Measurements from ENCODE around the gene SETBP1.

The SETBP1 gene

DNA sequence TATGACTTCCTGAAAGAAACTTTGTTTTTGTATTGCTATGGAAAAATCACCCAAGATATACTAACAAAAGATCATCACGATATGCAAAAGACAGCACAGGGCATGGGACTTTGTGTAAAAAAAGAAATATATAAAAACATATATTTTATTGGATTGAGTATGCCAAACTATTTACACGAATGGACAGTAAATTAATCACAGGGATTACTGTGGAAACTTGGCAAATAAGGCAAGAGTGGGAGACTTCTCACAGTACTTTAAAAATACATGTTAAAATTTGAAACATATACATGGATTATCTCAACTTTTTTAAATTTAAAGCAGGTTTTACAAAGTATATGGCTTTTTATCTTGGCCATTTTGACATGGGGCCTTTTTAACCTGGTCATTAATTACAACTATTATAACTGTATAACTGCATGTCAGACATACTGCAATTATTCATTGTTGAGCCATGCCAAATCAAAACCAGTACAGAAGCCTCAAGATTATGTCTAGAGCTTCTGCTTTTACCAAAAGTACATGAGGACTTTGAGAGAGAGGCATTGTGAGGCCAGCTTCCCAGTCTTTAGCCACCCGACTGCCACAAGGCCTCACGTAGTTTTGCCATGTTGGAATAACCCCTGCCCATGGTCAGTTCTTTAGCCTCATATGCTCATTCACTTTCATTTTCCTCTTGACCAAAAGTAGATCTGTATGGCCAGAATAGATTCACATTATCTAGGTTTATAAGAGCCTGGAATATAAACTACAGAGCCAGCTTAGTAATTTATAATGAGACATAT, 419.8 kb downstream of the SETBP1 start:
- DNase-seq (ENCODE audit: low read depth, low spot score): no peak
- TF ChIP-seq POLR2AphosphoS5 (IDR thresholded peaks at IDR 0.05; ENCODE audit: borderline replicate concordance, low read depth, low read length) (no peak), EZH2 (IDR thresholded peaks at IDR 0.05) (no peak), FOXP2 (optimal IDR thresholded peaks at IDR 0.05; ENCODE audit: control extremely low read depth, extremely low read length, insufficient read depth) (no peak)
- Histone ChIP-seq H3K9ac (ENCODE audit: insufficient read length) (no peak overlapping the region), H3K4me3 (no peak overlapping the region), H3K36me3 (ENCODE audit: insufficient read depth, low read length) (no peaks in the 10 kb centered on the region), H3K27ac (no peak overlapping the region), H3K9me3 (ENCODE audit: low read depth, low read length) (no peaks in the 10 kb centered on the region)

GRCh38 chr18:45102126-45102525, 421.4 kb downstream of the SETBP1 start:
- Histone ChIP-seq H3K9me3 (ENCODE audit: low read depth, low read length) (no peaks in the 10 kb centered on the region), H3K4me3 (no peak overlapping the region), H3K36me3 (ENCODE audit: insufficient read depth, low read length) (no peaks in the 10 kb centered on the region), H3K9ac (ENCODE audit: insufficient read length) (no peak overlapping the region), H3K27ac (no peak overlapping the region)
- DNase-seq (ENCODE audit: low read depth, low spot score): no peak
- TF ChIP-seq POLR2AphosphoS5 (IDR thresholded peaks at IDR 0.05; ENCODE audit: borderline replicate concordance, low read depth, low read length) (no peak), FOXP2 (optimal IDR thresholded peaks at IDR 0.05; ENCODE audit: control extremely low read depth, extremely low read length, insufficient read depth) (no peak), EZH2 (IDR thresholded peaks at IDR 0.05) (no peak)

GRCh38 chr18:45102863-45103262, 422.2 kb downstream of the SETBP1 start:
- TF ChIP-seq POLR2AphosphoS5 (IDR thresholded peaks at IDR 0.05; ENCODE audit: borderline replicate concordance, low read depth, low read length): no peak
- TF ChIP-seq FOXP2 (optimal IDR thresholded peaks at IDR 0.05; ENCODE audit: control extremely low read depth, extremely low read length, insufficient read depth): no peak
- TF ChIP-seq EZH2 (IDR thresholded peaks at IDR 0.05): no peak
- H3K27ac ChIP-seq: no peak overlapping the region
- H3K9ac ChIP-seq (ENCODE audit: insufficient read length): no peak overlapping the region
- DNase-seq (ENCODE audit: low read depth, low spot score): no peak
- no peak overlapping the region for H3K4me3 ChIP-seq
- no peaks in the 10 kb centered on the region for H3K9me3 ChIP-seq (ENCODE audit: low read depth, low read length)
- no peaks in the 10 kb centered on the region for H3K36me3 ChIP-seq (ENCODE audit: insufficient read depth, low read length)

GRCh38 chr18:45103319-45104048, 422.8 kb downstream of the SETBP1 start:
- no peak overlapping the region for H3K4me3 ChIP-seq
- H3K9me3 ChIP-seq (ENCODE audit: low read depth, low read length): no peaks in the 10 kb centered on the region
- no peak for DNase-seq (ENCODE audit: low read depth, low spot score)
- no peak overlapping the region for H3K9ac ChIP-seq (ENCODE audit: insufficient read length)
- H3K27ac ChIP-seq: no peak overlapping the region
- no peaks in the 10 kb centered on the region for H3K36me3 ChIP-seq (ENCODE audit: insufficient read depth, low read length)
- no peak for TF ChIP-seq POLR2AphosphoS5 (IDR thresholded peaks at IDR 0.05; ENCODE audit: borderline replicate concordance, low read depth, low read length)
- TF ChIP-seq FOXP2 (optimal IDR thresholded peaks at IDR 0.05; ENCODE audit: control extremely low read depth, extremely low read length, insufficient read depth): no peak
- TF ChIP-seq EZH2 (IDR thresholded peaks at IDR 0.05): no peak

- Histone ChIP-seq H3K9me3 (ENCODE audit: low read depth, low read length) (no peaks in the 10 kb centered on the region), H3K27ac (no peak overlapping the region), H3K4me3 (no peak overlapping the region), H3K36me3 (ENCODE audit: insufficient read depth, low read length) (no peaks in the 10 kb centered on the region), H3K9ac (ENCODE audit: insufficient read length) (no peak overlapping the region)
- TF ChIP-seq FOXP2 (optimal IDR thresholded peaks at IDR 0.05; ENCODE audit: control extremely low read depth, extremely low read length, insufficient read depth) (no peak), EZH2 (IDR thresholded peaks at IDR 0.05) (no peak), POLR2AphosphoS5 (IDR thresholded peaks at IDR 0.05; ENCODE audit: borderline replicate concordance, low read depth, low read length) (no peak)
- no peak for DNase-seq (ENCODE audit: low read depth, low spot score)
Measured at GRCh38 chr18:45104049-45104395, 423.3 kb downstream of the SETBP1 start.

GRCh38 chr18:45106331-45106774, 425.7 kb downstream of the SETBP1 start:
- TF ChIP-seq POLR2AphosphoS5 (IDR thresholded peaks at IDR 0.05; ENCODE audit: borderline replicate concordance, low read depth, low read length) (no peak), EZH2 (IDR thresholded peaks at IDR 0.05) (no peak), FOXP2 (optimal IDR thresholded peaks at IDR 0.05; ENCODE audit: control extremely low read depth, extremely low read length, insufficient read depth) (no peak)

GRCh38 chr18:45107425-45107824, 426.7 kb downstream of the SETBP1 start:
- no peak overlapping the region for H3K9ac ChIP-seq (ENCODE audit: insufficient read length)
- TF ChIP-seq EZH2 (IDR thresholded peaks at IDR 0.05) (no peak), FOXP2 (optimal IDR thresholded peaks at IDR 0.05; ENCODE audit: control extremely low read depth, extremely low read length, insufficient read depth) (no peak), POLR2AphosphoS5 (IDR thresholded peaks at IDR 0.05; ENCODE audit: borderline replicate concordance, low read depth, low read length) (no peak)
- no peak overlapping the region for H3K4me3 ChIP-seq
- H3K27ac ChIP-seq: no peak overlapping the region
- DNase-seq (ENCODE audit: low read depth, low spot score): no peak
- H3K36me3 ChIP-seq (ENCODE audit: insufficient read depth, low read length): no peaks in the 10 kb centered on the region
- H3K9me3 ChIP-seq (ENCODE audit: low read depth, low read length): no peaks in the 10 kb centered on the region

More at GRCh38 chr18:45106331-45106774, 425.7 kb downstream of the SETBP1 start:
- Histone ChIP-seq H3K4me3 (no peak overlapping the region), H3K36me3 (ENCODE audit: insufficient read depth, low read length) (no peaks in the 10 kb centered on the region), H3K9me3 (ENCODE audit: low read depth, low read length) (no peaks in the 10 kb centered on the region), H3K27ac (no peak overlapping the region), H3K9ac (ENCODE audit: insufficient read length) (no peak overlapping the region)
- no peak for DNase-seq (ENCODE audit: low read depth, low spot score)

DNA sequence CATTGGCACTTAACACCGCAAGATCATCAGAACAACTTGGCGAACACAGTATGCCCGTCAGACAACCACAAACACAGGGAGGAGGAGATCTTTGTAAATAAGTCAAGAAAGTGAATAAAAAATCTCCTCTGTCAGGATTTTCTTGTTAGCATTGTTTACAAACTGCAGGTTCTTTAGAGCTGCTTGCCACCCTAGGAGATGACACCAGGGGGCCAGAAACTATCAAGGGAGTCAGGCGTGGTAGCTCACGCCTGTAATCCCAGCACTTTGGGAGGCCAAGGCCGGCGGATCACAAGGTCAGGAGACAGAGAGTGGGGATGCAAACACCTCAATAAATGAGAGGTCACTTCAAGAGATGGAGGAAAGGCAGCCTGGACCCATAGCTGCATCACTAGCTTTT, 428.1 kb downstream of the SETBP1 start:
- no peak for DNase-seq (ENCODE audit: low read depth, low spot score)
- Histone ChIP-seq H3K36me3 (ENCODE audit: insufficient read depth, low read length) (no peaks in the 10 kb centered on the region), H3K4me3 (no peak overlapping the region), H3K9me3 (ENCODE audit: low read depth, low read length) (no peaks in the 10 kb centered on the region), H3K9ac (ENCODE audit: insufficient read length) (no peak overlapping the region), H3K27ac (no peak overlapping the region)
- TF ChIP-seq EZH2 (IDR thresholded peaks at IDR 0.05) (no peak), POLR2AphosphoS5 (IDR thresholded peaks at IDR 0.05; ENCODE audit: borderline replicate concordance, low read depth, low read length) (no peak), FOXP2 (optimal IDR thresholded peaks at IDR 0.05; ENCODE audit: control extremely low read depth, extremely low read length, insufficient read depth) (no peak)

All from SK-N-MC (cell line).